ENCODE results near the gene AVEN.

GRCh38 chr15:34059946-34060345 lies 20.9 kb upstream of the AVEN start:
- no peak for TF ChIP-seq CTCF (optimal IDR thresholded peaks at IDR 0.05 in 1 of 3, IDR thresholded peaks at IDR 0.05 in 1 of 3, conservative IDR thresholded peaks at IDR 0.05 in 1 of 3; ENCODE audit: extremely low read depth in 1 of 3, insufficient read depth in 2 of 3, low read length in 3 of 3)
- no peak for TF ChIP-seq EZH2 (IDR thresholded peaks at IDR 0.05; ENCODE audit: low read length)
